Measurements from ENCODE around the gene NR6A1.
"Not testable (repeated sequence)": the region's sequence is repeated elsewhere in the genome, so short reads cannot be mapped to it uniquely, and the experiment has no call there.

NR6A1 gene

DNA sequence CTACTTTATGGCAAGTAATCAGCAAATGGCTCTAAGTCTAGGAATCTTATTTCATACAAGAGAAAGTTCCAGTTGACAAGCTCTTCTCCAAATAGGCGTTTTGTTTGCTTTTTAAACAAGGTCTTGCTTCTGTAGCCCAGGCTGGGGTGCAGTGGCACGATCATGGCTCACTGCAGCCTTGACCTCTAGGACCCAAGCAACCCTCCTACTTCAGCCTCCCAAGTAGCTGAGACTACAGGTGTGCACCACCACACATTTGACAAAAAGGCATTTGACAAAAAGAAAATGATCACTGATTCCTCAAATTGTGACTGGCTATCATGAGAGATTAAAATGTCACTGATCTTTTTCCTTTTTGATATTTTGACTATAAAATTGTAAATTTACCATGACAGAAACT lies 31.8 kb downstream of the NR6A1 start:
- H3K4me3 ChIP-seq (ENCODE audit: low read depth, low read length) = no peak overlapping the region
- TF ChIP-seq, protein P1, sequence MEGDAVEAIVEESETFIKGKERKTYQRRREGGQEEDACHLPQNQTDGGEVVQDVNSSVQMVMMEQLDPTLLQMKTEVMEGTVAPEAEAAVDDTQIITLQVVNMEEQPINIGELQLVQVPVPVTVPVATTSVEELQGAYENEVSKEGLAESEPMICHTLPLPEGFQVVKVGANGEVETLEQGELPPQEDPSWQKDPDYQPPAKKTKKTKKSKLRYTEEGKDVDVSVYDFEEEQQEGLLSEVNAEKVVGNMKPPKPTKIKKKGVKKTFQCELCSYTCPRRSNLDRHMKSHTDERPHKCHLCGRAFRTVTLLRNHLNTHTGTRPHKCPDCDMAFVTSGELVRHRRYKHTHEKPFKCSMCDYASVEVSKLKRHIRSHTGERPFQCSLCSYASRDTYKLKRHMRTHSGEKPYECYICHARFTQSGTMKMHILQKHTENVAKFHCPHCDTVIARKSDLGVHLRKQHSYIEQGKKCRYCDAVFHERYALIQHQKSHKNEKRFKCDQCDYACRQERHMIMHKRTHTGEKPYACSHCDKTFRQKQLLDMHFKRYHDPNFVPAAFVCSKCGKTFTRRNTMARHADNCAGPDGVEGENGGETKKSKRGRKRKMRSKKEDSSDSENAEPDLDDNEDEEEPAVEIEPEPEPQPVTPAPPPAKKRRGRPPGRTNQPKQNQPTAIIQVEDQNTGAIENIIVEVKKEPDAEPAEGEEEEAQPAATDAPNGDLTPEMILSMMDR (IDR thresholded peaks at IDR 0.05; ENCODE audit: low read depth, low read length) = no peak

DNA sequence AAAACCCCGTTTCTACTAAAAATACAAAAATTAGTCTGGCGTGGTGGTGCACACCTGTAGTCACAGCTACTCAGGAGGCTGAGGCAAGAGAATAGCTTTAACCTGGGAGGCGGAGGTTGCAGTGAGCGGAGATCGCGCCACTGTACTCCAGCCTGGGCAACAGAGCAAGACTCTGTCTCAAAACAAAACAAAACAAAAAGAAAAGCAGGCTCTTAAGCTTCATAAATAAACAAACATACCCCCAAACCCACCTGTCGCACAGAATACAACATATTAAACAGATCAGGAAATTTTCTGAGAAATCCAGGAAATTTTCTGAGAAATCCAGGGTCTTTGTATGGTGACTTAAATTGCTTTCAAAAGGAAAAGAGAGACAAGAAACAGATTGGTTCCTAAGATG lies 33.0 kb downstream of the NR6A1 start:
- not testable (repeated sequence) for H3K4me3 ChIP-seq (ENCODE audit: low read depth, low read length)

GRCh38 chr9:124735121-124735520 lies 36.0 kb downstream of the NR6A1 start:
- TF ChIP-seq, protein P1 (IDR thresholded peaks at IDR 0.05; ENCODE audit: low read depth, low read length) = no peak
- H3K4me3 ChIP-seq (ENCODE audit: low read depth, low read length) = no peak overlapping the region

GRCh38 chr9:124734741-124735083 lies 36.4 kb downstream of the NR6A1 start:
- H3K4me3 ChIP-seq (ENCODE audit: low read depth, low read length) = not testable (repeated sequence)

DNA sequence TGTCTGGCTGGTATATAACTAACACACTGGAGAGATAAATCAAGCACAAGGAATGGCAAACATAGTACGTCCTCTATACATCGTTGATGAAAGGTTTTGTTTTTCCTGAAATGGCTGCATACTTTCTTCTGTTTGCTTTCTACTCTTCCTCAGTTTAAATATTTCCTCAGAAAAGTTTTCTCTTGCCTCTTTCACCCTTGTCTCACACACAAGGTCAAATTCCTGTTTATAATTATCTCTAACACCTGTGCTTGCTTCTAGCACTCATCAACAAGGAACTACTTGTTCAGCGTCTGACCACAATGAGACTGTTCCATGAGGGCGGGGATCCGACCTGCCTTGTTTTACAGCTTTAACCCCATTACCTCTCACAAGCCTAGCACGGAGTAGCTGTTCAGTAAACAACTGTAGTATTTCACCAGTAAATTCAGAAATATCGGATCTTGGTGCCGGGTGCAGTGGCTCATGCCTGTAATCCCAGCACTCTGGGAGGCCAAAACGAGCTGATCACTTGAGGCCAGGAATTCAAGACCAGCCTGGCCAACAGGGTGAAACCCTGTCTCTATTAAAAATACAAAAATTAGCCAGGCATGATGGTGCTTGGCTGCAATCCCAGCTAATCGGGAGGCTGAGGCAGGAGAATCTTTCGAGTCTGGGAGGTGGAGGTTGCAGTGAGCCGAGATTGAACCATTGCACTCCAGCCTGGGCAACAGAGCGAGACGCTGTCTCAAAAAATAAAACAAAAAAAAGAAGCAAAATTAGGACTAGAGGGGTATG lies 37.0 kb downstream of the NR6A1 start:
- no peak overlapping the region for H3K4me3 ChIP-seq (ENCODE audit: low read depth, low read length)
- TF ChIP-seq, protein P1 (IDR thresholded peaks at IDR 0.05; ENCODE audit: low read depth, low read length) = no peak

DNA sequence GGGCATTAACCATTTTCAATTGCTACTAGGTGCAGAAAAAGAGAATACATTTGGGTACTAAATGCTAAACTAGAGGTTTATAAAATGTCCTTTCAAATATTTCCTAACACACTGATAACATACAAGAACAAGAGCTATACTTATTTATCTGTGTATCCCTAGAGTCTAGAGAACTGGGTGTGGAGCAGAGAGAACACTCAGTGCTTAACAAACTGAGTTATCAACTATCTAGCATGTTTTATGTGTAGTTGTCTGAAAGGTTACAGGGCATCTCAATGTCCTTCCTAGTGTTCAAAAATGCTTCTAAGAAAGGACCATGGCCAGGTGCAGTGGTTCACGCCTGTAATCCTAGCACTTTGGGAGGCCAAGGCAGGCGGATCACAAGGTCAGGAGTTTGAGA lies 40.3 kb downstream of the NR6A1 start:
- H3K4me3 ChIP-seq (ENCODE audit: low read depth, low read length) = no peak overlapping the region
- TF ChIP-seq, protein P1 (IDR thresholded peaks at IDR 0.05; ENCODE audit: low read depth, low read length) = no peak

DNA sequence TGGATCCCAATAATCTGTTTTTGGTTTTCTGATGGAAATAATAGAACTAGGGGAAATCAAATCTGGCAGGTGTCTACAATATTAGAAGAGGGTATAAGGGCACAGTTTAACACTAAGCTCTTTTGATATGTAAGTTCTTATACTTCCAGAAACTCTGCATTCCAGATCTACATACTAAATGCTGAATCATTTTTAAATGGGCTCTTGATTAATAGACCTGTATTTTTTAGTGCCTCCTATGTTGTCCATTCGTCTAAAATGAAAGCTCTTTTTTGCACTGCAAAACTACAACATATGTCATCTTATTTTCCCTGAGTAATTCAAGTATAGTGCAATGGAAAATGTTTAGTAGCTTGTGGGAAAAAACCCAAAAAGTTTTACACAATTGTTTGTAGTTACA lies 44.2 kb downstream of the NR6A1 start:
- no peak overlapping the region for H3K4me3 ChIP-seq (ENCODE audit: low read depth, low read length)
- TF ChIP-seq, protein P1 (IDR thresholded peaks at IDR 0.05; ENCODE audit: low read depth, low read length) = no peak

DNA sequence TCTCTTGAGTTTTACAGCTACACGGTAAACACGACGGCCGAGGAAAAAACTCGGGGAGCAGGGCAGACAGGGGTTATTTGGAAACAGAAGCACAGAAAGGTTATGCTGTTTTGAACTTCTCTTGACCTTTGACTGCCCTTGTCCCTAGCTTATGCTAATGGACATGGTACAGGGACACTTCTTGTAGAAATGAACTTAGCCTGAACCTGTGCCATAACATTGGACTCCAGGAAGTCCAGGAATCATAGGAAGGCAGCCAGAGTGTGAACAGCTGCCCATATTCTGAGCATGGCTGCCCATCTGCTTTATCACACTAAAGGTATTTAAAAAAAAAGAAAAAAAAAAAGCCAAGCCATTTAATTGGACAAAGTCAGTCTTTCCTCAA lies 46.1 kb downstream of the NR6A1 start:
- no peak overlapping the region for H3K4me3 ChIP-seq (ENCODE audit: low read depth, low read length)
- TF ChIP-seq, protein P1 (IDR thresholded peaks at IDR 0.05; ENCODE audit: low read depth, low read length) = no peak
